ENCODE measurements around the gene C2.
"Not testable (repeated sequence)": the region's sequence is repeated elsewhere in the genome, so short reads cannot be mapped to it uniquely, and the experiment has no call there.

The C2 gene

GRCh38 chr6:31972709-31973350 lies 45.3 kb downstream of the C2 start:
- DNase-seq (ENCODE audit: low read depth in 4 of 4, low spot score in 1 of 4), result no peak

GRCh38 chr6:31976065-31976464 lies 48.5 kb downstream of the C2 start:
- not testable (repeated sequence) for DNase-seq (ENCODE audit: low read depth in 4 of 4, low spot score in 1 of 4)

DNA sequence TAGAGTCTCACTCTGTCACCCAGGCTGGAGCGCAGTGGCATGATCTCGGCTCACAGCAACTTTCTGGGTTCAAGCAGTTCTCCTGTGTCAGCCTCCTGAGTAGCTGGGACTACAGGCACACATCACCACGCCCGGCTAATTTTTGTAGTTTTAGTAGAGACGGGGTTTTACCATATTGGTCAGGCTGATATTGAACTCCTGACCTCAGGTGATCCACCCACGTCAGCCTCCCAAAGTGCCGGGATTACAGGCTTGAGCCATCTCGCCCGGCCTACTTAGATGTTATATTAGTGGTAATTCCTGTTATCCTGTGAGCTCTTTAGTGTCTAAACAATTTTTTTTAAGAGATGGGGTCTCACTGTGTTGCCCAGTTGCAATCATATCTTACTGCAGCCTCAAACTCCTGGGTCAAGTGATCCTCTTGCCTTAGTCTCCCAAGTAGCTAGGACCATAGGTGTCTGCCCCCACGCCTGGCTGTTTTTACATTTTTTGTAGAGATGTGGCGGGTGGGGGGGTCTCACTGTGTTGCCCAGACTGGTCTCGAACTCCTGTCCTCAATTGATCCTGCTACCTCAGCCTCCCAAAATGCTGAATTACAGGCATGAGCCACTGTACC lies 50.4 kb downstream of the C2 start:
- DNase-seq (ENCODE audit: low read depth in 4 of 4, low spot score in 1 of 4), result no peak

GRCh38 chr6:31978831-31979230 lies 51.3 kb downstream of the C2 start:
- DNase-seq (ENCODE audit: low read depth in 4 of 4, low spot score in 1 of 4), result no peak

- DNase-seq (ENCODE audit: low read depth in 4 of 4, low spot score in 1 of 4), result no peak
These were observed 51.9 kb downstream of the C2 start for GRCh38 chr6:31979238-31979898.

GRCh38 chr6:31980195-31980876 lies 52.8 kb downstream of the C2 start:
- not testable (repeated sequence) for DNase-seq (ENCODE audit: low read depth in 4 of 4, low spot score in 1 of 4)

GRCh38 chr6:31980998-31981397 lies 53.5 kb downstream of the C2 start:
- not testable (repeated sequence) for DNase-seq (ENCODE audit: low read depth in 4 of 4, low spot score in 1 of 4)

GRCh38 chr6:31981744-31982143 lies 54.2 kb downstream of the C2 start, which contains the start of gene C4A:
Gene C4A, plus strand, starts transcription at chr6:31982057. Its CDS starts 51 bp downstream, at chr6:31982108.
- DNase-seq (ENCODE audit: low read depth in 4 of 4, low spot score in 1 of 4), result not testable (repeated sequence)

DNA sequence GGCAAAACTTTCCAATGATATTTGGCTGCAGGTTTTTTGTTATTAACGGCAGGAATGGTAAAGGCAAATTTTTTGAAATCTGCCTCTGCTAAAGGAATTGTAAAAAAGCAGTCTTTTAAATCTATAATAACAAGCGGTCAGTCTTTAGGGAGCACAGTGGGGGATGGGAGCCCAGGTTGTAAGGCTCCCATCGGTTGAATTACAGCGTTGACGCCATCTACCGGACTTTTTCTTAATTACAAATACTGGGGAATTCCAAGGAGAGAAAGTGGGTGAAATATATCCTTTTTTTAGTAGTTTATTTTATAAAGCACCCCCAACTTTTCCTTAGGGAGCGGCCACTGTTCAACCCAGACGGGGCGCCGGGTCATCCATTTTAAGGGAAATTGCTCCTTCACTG lies 61.8 kb downstream of the C2 start:
- not testable (repeated sequence) for DNase-seq (ENCODE audit: low read depth in 4 of 4, low spot score in 1 of 4)

DNA sequence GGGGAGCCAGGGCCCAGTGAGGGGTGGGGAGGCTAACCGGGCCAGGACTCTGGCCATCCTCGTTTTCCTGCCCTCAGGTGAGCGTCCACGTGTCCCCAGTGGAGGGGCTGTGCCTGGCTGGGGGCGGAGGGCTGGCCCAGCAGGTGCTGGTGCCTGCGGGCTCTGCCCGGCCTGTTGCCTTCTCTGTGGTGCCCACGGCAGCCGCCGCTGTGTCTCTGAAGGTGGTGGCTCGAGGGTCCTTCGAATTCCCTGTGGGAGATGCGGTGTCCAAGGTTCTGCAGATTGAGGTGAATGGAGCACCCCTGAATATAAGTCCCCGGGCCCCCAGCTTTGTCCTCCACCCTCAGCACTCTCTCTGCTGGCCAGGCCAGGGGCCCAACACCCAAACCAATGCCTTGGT lies 66.9 kb downstream of the C2 start:
- not testable (repeated sequence) for DNase-seq (ENCODE audit: low read depth in 4 of 4, low spot score in 1 of 4)
